Measurements from ENCODE around the gene PRG3.

The PRG3 gene

GRCh38 chr11:57359396-57359795, 21.6 kb downstream of the PRG3 start:
- no peak for DNase-seq (ENCODE audit: low read depth)

GRCh38 chr11:57358991-57359390, 22.0 kb downstream of the PRG3 start:
- DNase-seq (ENCODE audit: low read depth): no peak

GRCh38 chr11:57358543-57358961, 22.4 kb downstream of the PRG3 start:
- DNase-seq (ENCODE audit: low read depth): no peak

- no peak for DNase-seq (ENCODE audit: low read depth)
These were observed 23.1 kb downstream of the PRG3 start for GRCh38 chr11:57357856-57358255.

- no peak for DNase-seq (ENCODE audit: low read depth)
These were observed 23.6 kb downstream of the PRG3 start for GRCh38 chr11:57357310-57357709.

GRCh38 chr11:57356268-57356667, 24.7 kb downstream of the PRG3 start:
- no peak for DNase-seq (ENCODE audit: low read depth)

GRCh38 chr11:57354699-57355098, 26.3 kb downstream of the PRG3 start:
- no peak for DNase-seq (ENCODE audit: low read depth)

GRCh38 chr11:57353852-57354251, 27.1 kb downstream of the PRG3 start:
- DNase-seq (ENCODE audit: low read depth): no peak

- DNase-seq (ENCODE audit: low read depth): no peak
These were observed 27.5 kb downstream of the PRG3 start for GRCh38 chr11:57353446-57353845.

- no peak for DNase-seq (ENCODE audit: low read depth)
These were observed 27.9 kb downstream of the PRG3 start for GRCh38 chr11:57353036-57353435.

- peak; percentile 34 for DNase-seq (ENCODE audit: low read depth)
These were observed 31.3 kb downstream of the PRG3 start for GRCh38 chr11:57349491-57350274.

GRCh38 chr11:57348636-57349313, 32.2 kb downstream of the PRG3 start:
- no peak for DNase-seq (ENCODE audit: low read depth)

- no peak for DNase-seq (ENCODE audit: low read depth)
These were observed 32.9 kb downstream of the PRG3 start for GRCh38 chr11:57348052-57348451.

- DNase-seq (ENCODE audit: low read depth): no peak
These were observed 33.6 kb downstream of the PRG3 start for GRCh38 chr11:57347336-57347735.

- peak; percentile 41 for DNase-seq (ENCODE audit: low read depth)
These were observed 35.3 kb downstream of the PRG3 start for GRCh38 chr11:57345555-57346211.

- DNase-seq (ENCODE audit: low read depth): no peak
These were observed 36.1 kb downstream of the PRG3 start for GRCh38 chr11:57344826-57345225.

GRCh38 chr11:57343825-57344224, 37.1 kb downstream of the PRG3 start:
- no peak for DNase-seq (ENCODE audit: low read depth)

GRCh38 chr11:57342702-57343101, 38.2 kb downstream of the PRG3 start:
- no peak for DNase-seq (ENCODE audit: low read depth)

- DNase-seq (ENCODE audit: low read depth): no peak
These were observed 39.6 kb downstream of the PRG3 start for GRCh38 chr11:57341250-57341808.

- no peak for DNase-seq (ENCODE audit: low read depth)
These were observed 40.8 kb downstream of the PRG3 start for GRCh38 chr11:57340039-57340615.

- no peak for DNase-seq (ENCODE audit: low read depth)
These were observed 41.6 kb downstream of the PRG3 start for GRCh38 chr11:57339328-57339727.

GRCh38 chr11:57338142-57338541, 42.8 kb downstream of the PRG3 start, which contains the start of gene P2RX3:
Gene P2RX3 (plus strand): TSS chr11:57338352. CDS start chr11:57338551, 199 bp downstream.
- DNase-seq (ENCODE audit: low read depth): no peak

Data from stimulated activated CD8-positive, alpha-beta memory T cell treated with anti-CD3 and anti-CD28 coated beads, Interleukin-12 subunit alpha, Interleukin-12 subunit beta, amount 100 ng/mL, for 4 hours (primary cell).